SU-DHL-6 (cell line): Measurements from ENCODE around the gene RNF180.

ENCODE experiments used
- H2AFZ ChIP-seq: fragments of 200-600 bp; sonication (generic); 2 replicates; pipeline ENCODE4 v1.6.1; 2014; ENCODE audit warnings: low read depth, mild to moderate bottlenecking, moderate library complexity, mixed read lengths, antibody characterized with exemption, low read length; ENCODE audit not compliant: severe bottlenecking
- H3F3A ChIP-seq: fragments of 200-600 bp; shearing (Covaris generic); 2 replicates; pipeline ENCODE4 v1.6.0; 2016; ENCODE audit warnings: antibody characterized with exemption, mild to moderate bottlenecking; ENCODE audit not compliant: insufficient read depth
- H3K27ac ChIP-seq: fragments of 200-600 bp; sonication (generic); 2 replicates; pipeline ENCODE4 v1.5.1; 2016; ENCODE audit warnings: low read depth, mild to moderate bottlenecking, low read length, moderate library complexity, mixed read lengths
- H3K27me3 ChIP-seq: fragments of 200-600 bp; sonication (generic), shearing (Covaris generic); 2 replicates; pipeline ENCODE4 v1.6.0; 2014; ENCODE audit warnings: mild to moderate bottlenecking, low read length
- H3K36me3 ChIP-seq: fragments of 200-600 bp; sonication (generic); 2 replicates; pipeline ENCODE4 v1.6.1; 2014; ENCODE audit warnings: mild to moderate bottlenecking, low read length, mixed read lengths
- H3K4me2 ChIP-seq: fragments of 300-600, 200-600 bp; shearing (Covaris generic), sonication (generic); 2 replicates; pipeline ENCODE4 v1.6.0; 2014; ENCODE audit warnings: low read length, low read depth, mild to moderate bottlenecking; ENCODE audit not compliant: poor library complexity, severe bottlenecking
- H3K4me3 ChIP-seq: fragments of 200-600 bp; sonication (generic); 2 replicates; pipeline ENCODE4 v1.5.1; 2014; ENCODE audit warnings: antibody characterized with exemption, low read length, mild to moderate bottlenecking, mixed read lengths; ENCODE audit not compliant: insufficient read depth, poor library complexity, severe bottlenecking
- H3K79me2 ChIP-seq: fragments of 200-600 bp; sonication (generic); 2 replicates; pipeline ENCODE4 v1.6.1; 2014; ENCODE audit warnings: mild to moderate bottlenecking, low read length, moderate library complexity; ENCODE audit not compliant: insufficient read depth
- H3K9ac ChIP-seq: fragments of 200-600 bp; sonication (generic); 2 replicates; pipeline ENCODE4 v1.7.0; 2014; ENCODE audit warnings: mild to moderate bottlenecking, low read length
- H3K9me2 ChIP-seq: fragments of 200-600 bp; sonication (generic); replicated peaks from 2 replicates; pipeline ENCODE4 v1.6.1; 2014; ENCODE audit warnings: low read length; ENCODE audit not compliant: insufficient read depth
- H3K9me3 ChIP-seq: fragments of 200-600 bp; sonication (generic); 2 replicates; pipeline ENCODE4 v1.6.1; 2014; ENCODE audit warnings: low read length, mixed read lengths; ENCODE audit not compliant: insufficient read depth
- H4K20me1 ChIP-seq: fragments of 200-600 bp; sonication (generic); 2 replicates; pipeline ENCODE4 v1.6.1; 2014; ENCODE audit warnings: low read depth, mild to moderate bottlenecking, antibody characterized with exemption, low read length, moderate library complexity, mixed read lengths
- EZH2phosphoT487 ChIP-seq: fragments of 200-600 bp; sonication (generic), shearing (Covaris generic); conservative IDR thresholded peaks from 2 replicates; pipeline ENCODE4 v1.6.1; 2018; ENCODE audit warnings: mild to moderate bottlenecking, antibody characterized with exemption, low read length, moderate library complexity, mixed read lengths
- TF ChIP-seq, protein P1 (sequence below): fragments of 200-600 bp; sonication (generic); IDR thresholded peaks from one replicate; pipeline ENCODE4 v1.5.1; 2017; ENCODE audit warnings: antibody characterized with exemption, mild to moderate bottlenecking, low read length, moderate library complexity; ENCODE audit not compliant: insufficient read depth, poor library complexity, severe bottlenecking

Gene RNF180

DNA sequence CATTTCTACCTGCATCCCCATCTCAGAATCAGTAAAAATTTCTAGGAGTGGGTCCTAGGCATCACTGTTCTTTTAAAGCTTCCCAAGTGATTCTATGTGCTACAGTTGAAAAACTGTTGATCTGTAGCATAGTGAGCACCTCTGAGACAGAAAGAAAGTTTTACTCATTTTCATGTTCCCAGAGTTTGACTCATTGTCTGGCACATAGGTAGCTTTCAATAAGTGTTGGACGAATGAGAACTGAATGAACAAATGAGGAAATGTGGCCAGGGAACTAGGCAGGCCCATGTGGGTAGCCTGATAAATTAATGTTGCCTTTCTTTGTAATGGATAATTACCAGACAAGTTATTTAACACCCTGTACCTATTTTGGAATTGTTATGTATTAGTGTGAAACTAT is 33.8 kb downstream of the RNF180 start:
- Histone ChIP-seq H3K27me3 (no peaks in the 10 kb centered on the region), H2AFZ (no peak overlapping the region), H4K20me1 (no peaks in the 10 kb centered on the region), H3K9me2 (no peaks in the 10 kb centered on the region), H3K9ac (no peak overlapping the region), H3K4me3 (no peak overlapping the region), H3K9me3 (no peaks in the 10 kb centered on the region), H3K4me2 (no peak overlapping the region), H3F3A (no peaks in the 10 kb centered on the region), H3K79me2 (no peaks in the 10 kb centered on the region), H3K27ac (no peak overlapping the region), H3K36me3 (no peaks in the 10 kb centered on the region)
- TF ChIP-seq, protein P1, sequence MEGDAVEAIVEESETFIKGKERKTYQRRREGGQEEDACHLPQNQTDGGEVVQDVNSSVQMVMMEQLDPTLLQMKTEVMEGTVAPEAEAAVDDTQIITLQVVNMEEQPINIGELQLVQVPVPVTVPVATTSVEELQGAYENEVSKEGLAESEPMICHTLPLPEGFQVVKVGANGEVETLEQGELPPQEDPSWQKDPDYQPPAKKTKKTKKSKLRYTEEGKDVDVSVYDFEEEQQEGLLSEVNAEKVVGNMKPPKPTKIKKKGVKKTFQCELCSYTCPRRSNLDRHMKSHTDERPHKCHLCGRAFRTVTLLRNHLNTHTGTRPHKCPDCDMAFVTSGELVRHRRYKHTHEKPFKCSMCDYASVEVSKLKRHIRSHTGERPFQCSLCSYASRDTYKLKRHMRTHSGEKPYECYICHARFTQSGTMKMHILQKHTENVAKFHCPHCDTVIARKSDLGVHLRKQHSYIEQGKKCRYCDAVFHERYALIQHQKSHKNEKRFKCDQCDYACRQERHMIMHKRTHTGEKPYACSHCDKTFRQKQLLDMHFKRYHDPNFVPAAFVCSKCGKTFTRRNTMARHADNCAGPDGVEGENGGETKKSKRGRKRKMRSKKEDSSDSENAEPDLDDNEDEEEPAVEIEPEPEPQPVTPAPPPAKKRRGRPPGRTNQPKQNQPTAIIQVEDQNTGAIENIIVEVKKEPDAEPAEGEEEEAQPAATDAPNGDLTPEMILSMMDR: no peak
- TF ChIP-seq EZH2phosphoT487: no peak

DNA sequence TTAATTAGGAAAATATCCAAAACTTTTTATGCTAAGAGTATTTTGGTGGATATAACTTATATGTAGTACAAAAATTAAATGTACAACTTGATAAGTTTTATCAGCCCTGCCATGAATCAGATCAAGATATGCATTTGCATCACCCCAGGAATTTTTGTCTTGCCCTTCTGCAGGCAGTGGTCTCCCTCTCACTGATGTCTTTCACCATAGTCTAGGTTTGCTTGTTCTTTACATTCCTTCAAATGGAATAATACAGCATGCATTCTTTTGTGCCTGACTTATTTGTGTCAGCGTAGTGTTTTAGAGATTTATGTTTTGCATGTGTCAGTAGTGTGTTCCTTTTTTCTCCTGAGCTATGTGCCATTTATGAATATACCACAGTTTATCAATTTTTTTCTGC is 36.4 kb downstream of the RNF180 start:
- no peak for TF ChIP-seq EZH2phosphoT487
- TF ChIP-seq, protein P1: no peak
- no peaks in the 10 kb centered on the region for H3K79me2 ChIP-seq
- H3K4me3 ChIP-seq: no peak overlapping the region
- H3K9me3 ChIP-seq: no peaks in the 10 kb centered on the region
- H3K27me3 ChIP-seq: no peaks in the 10 kb centered on the region
- H3K9ac ChIP-seq: no peak overlapping the region
- H3K36me3 ChIP-seq: no peaks in the 10 kb centered on the region
- H2AFZ ChIP-seq: no peak overlapping the region
- no peaks in the 10 kb centered on the region for H3K9me2 ChIP-seq
- H3K27ac ChIP-seq: no peak overlapping the region
- H3F3A ChIP-seq: no peaks in the 10 kb centered on the region
- no peaks in the 10 kb centered on the region for H4K20me1 ChIP-seq
- no peak overlapping the region for H3K4me2 ChIP-seq

DNA sequence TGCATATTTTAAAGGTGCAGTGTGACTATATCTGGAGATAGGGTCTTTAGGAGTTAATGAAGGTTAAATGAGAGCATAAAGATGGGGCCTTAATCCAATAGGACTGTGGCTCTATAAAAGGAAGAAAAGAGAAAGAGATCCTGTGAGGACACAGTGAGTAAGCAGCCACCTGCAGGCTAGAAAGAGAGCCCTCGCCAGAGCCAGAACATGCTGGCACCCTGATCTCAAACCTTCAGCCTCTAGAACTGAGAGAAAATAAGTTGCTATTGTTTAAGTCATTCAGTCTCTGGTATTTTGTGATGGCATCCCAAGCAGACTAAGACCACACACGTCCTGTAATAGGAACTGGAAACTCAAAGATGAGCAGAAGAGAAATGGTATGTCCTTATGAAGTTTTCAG is 41.0 kb downstream of the RNF180 start:
- H3K27me3 ChIP-seq: no peaks in the 10 kb centered on the region
- no peaks in the 10 kb centered on the region for H3F3A ChIP-seq
- H3K4me2 ChIP-seq: no peak overlapping the region
- no peak overlapping the region for H3K4me3 ChIP-seq
- H3K9me3 ChIP-seq: no peaks in the 10 kb centered on the region
- no peak overlapping the region for H3K27ac ChIP-seq
- no peaks in the 10 kb centered on the region for H3K79me2 ChIP-seq
- no peaks in the 10 kb centered on the region for H3K36me3 ChIP-seq
- no peaks in the 10 kb centered on the region for H4K20me1 ChIP-seq
- TF ChIP-seq EZH2phosphoT487: no peak
- TF ChIP-seq, protein P1: no peak
- H2AFZ ChIP-seq: no peak overlapping the region
- no peak overlapping the region for H3K9ac ChIP-seq
- H3K9me2 ChIP-seq: no peaks in the 10 kb centered on the region
